Endometrial microvascular endothelial cells (primary cell): ENCODE results near the gene BAAT. TPM values are rescaled to one million over a fixed set of nuclear protein-coding genes. Genes with fewer than 3 reads are reported as not detected.
"Not testable (repeated sequence)": the region's sequence is repeated elsewhere in the genome, so short reads cannot be mapped to it uniquely, and the experiment has no call there.

ENCODE experiments used
- in situ Hi-C: cut with HindIII; loops from 2 replicates; pipeline ENCODE4 v1.10.0; 2017; ENCODE audit warnings: low sequenced_read_pairs, low pct_unique_long_range_greater_than_20kb; ENCODE audit errors: inconsistent ontology term
- total RNA-seq: library from RNA; depleted of rRNA; stranded (reverse); fragments of >200 nt; gene quantifications from one replicate; pipeline ENCODE4 v1.2.3, GENCODE V29; 2015; ENCODE audit errors: inconsistent ontology term

Gene BAAT
- total RNA-seq, 1 donor from 2014 or later = not detected

DNA sequence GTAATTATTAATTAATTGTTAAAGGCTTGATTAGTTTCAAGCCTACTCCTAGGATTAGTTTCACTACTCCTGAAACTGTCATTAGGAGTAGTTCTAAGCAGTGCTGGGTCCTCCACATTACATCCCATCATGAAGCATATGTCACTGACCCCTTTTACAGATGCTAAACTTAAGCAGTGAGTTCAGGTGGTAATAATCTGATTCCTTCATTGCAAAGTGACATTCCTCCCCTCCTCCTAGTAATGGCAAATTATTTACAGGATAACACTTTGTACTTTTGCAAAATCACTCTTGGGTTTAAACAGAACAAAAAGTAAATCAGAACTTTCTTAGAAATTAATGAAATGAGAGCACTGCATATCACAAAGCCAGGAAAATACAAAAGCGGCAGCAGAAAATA, 52.4 kb downstream of the BAAT start:
- in situ Hi-C loops = no loop called here

GRCh38 chr9:101327422-101327909, 57.3 kb downstream of the BAAT start:
- in situ Hi-C loops = not testable (repeated sequence)

DNA sequence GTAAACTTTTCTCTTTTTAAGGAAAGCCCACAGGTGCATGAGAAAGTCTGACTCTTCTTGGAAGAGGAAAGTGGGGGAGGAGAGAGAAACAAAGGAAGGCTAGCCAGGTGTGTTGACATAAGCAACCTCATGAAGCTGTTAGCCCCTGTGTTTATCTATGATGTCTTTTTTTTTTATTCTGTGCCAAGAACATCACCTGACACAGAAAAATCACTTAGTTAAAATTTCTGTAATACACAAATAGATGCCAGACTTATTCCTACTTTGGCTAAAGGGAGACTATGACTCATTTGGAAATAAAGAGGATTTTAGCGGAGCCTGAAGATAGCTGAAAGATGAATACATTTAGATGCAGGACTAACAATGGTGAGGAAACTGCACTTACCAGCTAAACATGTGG, 58.3 kb downstream of the BAAT start:
- in situ Hi-C loops = no loop called here

DNA sequence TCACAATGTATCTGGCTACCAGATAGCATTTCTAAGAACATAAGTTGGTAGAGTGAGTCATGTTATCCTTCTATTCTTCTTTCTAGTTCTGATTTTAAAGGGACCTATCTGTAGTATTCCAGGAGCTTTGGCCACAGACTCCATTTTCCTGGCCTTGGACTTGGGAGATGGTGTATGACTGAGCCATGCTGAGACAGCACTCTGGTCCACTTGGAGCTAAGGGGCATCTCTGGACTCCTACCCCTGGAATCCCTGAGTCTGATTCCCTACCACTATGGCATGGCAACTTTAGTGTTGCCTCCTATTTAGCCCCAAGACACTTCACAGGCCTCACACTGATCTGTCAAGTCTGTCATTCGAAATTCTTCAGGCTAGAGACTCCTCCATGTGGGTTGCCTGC, 58.8 kb downstream of the BAAT start:
- in situ Hi-C loops = no loop called here

DNA sequence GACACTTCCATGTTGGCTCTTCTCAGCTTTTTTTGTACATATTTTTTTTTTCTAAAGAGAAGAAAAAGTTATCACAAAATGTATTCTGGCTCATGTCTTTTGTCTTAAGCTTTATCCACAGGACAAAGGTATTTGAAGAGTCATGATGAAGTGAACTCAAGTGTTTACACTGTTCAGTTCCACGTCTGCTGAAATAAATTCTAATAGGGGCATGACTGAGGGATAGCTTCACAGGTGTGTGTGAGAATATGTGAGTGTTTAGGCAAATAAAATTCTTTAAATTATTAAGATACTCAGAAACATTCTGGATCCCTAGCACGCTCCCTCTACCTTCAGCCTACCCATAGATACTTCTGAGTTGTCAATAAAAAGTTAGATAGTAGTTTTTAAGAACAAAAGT, 59.8 kb downstream of the BAAT start:
- in situ Hi-C loops = no loop called here

DNA sequence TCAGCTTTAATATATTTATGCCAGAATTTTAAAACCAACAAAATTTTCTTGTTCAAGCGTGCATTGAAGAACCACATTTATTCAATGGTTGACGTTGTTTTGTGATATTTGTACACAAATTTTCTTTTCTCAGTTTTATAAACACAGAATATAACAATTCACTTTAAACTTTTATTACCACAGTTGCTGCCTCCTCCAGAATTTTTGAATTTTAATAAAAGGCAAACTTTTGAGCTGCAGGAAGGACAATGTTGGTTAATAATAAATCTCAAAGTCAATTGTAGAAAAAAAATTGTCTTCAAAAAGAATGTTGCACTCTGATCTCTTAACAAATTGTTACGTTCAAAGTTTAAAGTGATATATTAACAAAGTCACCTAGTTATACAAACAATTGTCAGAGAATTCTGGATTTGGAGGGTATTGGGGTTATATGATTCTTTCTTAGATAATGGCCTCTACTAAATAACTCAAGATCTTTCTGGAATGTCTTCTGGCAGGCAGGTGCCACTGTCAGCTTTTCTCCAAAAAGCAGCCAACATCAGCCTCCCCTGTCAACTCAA, 60.5 kb downstream of the BAAT start:
- in situ Hi-C loops = no loop called here

- in situ Hi-C loops = no loop called here
Observed at GRCh38 chr9:101323129-101323528, 61.7 kb downstream of the BAAT start.

DNA sequence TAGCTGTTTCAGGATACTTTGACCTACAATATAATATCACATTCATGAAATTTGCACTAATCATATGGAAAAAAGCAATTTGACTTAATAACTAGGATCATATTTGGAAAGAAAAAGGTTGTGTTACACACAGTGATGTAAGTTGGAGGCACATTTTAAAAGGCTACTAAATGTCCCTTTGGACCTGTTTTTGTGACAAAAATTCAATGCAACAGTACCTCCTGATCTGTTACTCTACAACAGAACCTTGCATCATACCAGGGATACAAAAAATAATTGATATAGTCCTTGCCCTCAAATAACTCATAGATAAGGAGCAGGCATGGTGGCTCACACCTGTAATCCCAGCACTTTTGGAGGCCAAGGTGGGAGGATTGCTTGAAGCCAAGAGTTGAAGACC, 67.1 kb downstream of the BAAT start:
- in situ Hi-C loops = no loop called here

DNA sequence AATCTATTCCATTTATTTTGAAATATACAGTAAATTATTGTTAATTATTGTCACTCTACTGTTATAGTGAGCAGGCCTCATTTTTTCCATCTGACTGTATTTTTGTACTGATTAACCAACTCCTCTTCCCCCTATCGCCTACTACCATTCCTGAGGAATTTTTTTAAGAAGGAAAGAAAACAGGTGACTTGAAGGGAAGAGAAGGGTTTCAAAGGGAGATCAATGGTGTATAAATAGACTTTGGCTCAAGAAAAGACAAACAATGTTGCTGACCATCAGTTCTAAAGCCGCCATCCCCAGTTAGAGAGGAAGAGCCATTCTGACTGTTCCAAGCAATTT, 69.7 kb downstream of the BAAT start:
- in situ Hi-C loops = no loop called here

DNA sequence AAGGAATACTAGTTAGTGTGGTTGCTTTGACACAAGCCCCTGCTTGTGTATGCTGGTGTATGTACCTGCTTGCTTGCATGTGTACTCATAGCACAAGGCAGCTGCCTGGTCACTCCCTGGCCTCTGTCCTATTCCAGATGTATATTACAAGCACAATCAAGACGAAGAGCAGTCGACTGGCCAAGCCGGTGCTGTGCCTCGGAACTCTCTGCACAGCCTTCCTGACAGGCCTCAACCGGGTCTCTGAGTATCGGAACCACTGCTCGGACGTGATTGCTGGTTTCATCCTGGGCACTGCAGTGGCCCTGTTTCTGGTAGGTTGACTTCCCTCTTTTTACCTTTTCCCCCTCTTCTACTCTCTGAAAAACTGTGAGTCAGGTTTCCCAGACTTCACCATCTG, 72.1 kb downstream of the BAAT start:
- in situ Hi-C loops = no loop called here

DNA sequence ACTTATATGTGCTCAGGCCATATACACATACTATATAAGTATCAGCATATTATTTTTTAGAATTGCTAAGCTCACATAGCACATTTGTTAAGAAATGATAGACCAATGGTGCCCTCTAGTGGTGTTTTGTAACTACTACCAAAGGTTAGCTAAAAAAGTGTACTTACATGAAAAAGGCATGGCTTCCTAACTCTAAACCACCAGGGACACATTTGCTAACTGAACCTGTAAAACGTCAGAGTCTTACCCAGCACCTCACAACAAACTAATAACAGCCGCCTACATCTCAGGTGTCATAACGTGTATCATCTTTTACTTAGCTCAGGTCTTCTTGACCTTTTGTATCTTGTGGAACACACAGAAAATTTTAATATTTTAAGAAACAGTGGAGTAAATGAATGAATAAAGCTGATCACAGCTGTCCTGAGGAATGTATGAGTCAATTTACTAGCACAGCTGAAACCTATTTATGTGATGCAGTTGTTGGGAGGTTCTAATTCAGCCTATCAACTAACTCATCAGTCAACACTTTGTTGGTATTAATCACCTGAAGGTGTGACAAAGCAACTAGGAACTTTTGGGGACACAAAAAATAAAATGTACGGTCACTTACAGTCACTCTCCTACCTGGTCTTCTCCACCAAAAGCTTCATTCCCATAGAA, 72.9 kb downstream of the BAAT start:
- in situ Hi-C loops = no loop called here

DNA sequence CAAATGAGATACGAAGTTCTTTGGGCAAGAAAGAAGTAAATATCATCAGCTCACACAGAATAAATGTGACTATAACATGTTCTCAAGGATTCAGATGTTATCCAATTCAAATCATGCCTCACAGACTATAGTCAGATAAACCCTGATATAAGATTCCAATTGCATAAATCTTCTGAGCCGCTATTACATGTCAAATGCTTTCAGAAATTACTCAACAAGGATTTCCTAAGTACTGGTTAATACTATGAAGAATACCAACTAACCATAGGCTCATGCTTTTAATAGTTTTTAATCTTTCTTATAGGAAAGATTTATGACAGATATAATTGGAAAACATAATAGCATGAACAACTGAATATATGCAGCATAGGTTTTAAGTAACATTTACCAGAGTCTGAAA, 73.6 kb downstream of the BAAT start:
- in situ Hi-C loops = no loop called here

Other genes with a start within 250 kb of the BAAT start
- gene MRPL50, start 13.6 kb upstream of the BAAT start, total RNA-seq = 15.4 TPM
- 8.3 TPM for gene ZNF189, start 13.8 kb upstream of the BAAT start, total RNA-seq
- not detected for gene ALDOB, start 50.8 kb upstream of the BAAT start, total RNA-seq
- gene RNF20, start 148.8 kb upstream of the BAAT start, total RNA-seq = 15.6 TPM
- gene PPP3R2, start 210.0 kb upstream of the BAAT start, total RNA-seq = not detected